ENCODE measurements around the gene FAM170A. TPM values are rescaled to one million over a fixed set of nuclear protein-coding genes. Genes with fewer than 3 reads are reported as not detected.

Gene FAM170A
- total RNA-seq, 1 donor from 2014 or later = 0.23 TPM

DNA sequence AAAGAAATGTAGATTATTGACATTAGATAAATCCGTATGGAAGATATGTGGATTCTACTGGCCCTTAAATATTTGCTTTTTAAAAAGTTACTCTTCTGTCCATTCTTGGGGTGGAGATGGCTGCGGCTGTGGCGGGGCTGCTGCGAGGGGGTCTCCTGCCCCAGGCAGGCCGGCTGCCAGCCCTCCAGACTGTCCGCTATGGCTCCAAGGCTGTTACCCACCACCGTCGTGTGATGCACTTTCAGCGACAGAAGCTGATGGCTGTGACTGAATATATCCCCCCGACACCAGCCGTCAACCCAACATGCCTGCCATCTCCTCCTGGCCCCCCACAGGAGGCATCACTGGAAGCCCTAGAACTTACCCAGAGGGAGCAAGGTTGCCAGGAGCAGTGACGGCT is 50.7 kb downstream of the FAM170A start:
- no peaks in the 10 kb centered on the region for H3K27me3 Mint-ChIP-seq (ENCODE audit: unreplicated experiment)
- no peak for DNase-seq (ENCODE audit: low spot score)
- TF ChIP-seq, protein P1, sequence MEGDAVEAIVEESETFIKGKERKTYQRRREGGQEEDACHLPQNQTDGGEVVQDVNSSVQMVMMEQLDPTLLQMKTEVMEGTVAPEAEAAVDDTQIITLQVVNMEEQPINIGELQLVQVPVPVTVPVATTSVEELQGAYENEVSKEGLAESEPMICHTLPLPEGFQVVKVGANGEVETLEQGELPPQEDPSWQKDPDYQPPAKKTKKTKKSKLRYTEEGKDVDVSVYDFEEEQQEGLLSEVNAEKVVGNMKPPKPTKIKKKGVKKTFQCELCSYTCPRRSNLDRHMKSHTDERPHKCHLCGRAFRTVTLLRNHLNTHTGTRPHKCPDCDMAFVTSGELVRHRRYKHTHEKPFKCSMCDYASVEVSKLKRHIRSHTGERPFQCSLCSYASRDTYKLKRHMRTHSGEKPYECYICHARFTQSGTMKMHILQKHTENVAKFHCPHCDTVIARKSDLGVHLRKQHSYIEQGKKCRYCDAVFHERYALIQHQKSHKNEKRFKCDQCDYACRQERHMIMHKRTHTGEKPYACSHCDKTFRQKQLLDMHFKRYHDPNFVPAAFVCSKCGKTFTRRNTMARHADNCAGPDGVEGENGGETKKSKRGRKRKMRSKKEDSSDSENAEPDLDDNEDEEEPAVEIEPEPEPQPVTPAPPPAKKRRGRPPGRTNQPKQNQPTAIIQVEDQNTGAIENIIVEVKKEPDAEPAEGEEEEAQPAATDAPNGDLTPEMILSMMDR (IDR thresholded peaks at IDR 0.05; ENCODE audit: unreplicated experiment) = no peak
- H3K4me1 Mint-ChIP-seq (ENCODE audit: unreplicated experiment) = peaks cover 3% of the 10 kb centered on the region
- H3K4me3 Mint-ChIP-seq (ENCODE audit: unreplicated experiment) = no peak overlapping the region
- no peaks in the 10 kb centered on the region for H3K36me3 Mint-ChIP-seq (ENCODE audit: low read depth, unreplicated experiment)
- no peaks in the 10 kb centered on the region for H3K9me3 Mint-ChIP-seq (ENCODE audit: unreplicated experiment)
- no peak overlapping the region for H3K27ac Mint-ChIP-seq (ENCODE audit: unreplicated experiment)

DNA sequence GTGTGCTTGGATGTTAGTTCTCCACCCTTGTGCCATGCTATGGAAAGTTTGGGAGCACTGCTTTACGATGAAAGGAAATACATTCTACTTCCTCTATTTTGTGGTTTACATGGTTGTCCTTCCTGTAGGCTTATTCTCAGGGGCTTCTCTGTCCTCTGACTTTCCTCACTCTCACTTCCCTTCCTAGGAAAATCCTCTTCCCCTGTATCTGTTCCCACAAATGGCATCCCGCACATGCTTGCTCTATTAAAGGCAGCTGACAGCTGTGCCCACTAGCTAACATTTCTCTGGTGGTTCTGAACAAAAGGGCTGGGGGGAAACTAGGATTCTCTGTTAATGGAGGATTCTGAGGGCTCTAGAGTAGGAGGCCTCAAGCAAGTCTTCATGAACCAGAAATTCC is 52.4 kb downstream of the FAM170A start:
- Mint-ChIP-seq H3K27ac (ENCODE audit: unreplicated experiment) (no peak overlapping the region), H3K36me3 (ENCODE audit: low read depth, unreplicated experiment) (no peaks in the 10 kb centered on the region), H3K4me3 (ENCODE audit: unreplicated experiment) (no peak overlapping the region), H3K9me3 (ENCODE audit: unreplicated experiment) (no peaks in the 10 kb centered on the region), H3K4me1 (ENCODE audit: unreplicated experiment) (peaks cover 3% of the 10 kb centered on the region), H3K27me3 (ENCODE audit: unreplicated experiment) (no peaks in the 10 kb centered on the region)
- TF ChIP-seq, protein P1 (IDR thresholded peaks at IDR 0.05; ENCODE audit: unreplicated experiment) = no peak
- no peak for DNase-seq (ENCODE audit: low spot score)

DNA sequence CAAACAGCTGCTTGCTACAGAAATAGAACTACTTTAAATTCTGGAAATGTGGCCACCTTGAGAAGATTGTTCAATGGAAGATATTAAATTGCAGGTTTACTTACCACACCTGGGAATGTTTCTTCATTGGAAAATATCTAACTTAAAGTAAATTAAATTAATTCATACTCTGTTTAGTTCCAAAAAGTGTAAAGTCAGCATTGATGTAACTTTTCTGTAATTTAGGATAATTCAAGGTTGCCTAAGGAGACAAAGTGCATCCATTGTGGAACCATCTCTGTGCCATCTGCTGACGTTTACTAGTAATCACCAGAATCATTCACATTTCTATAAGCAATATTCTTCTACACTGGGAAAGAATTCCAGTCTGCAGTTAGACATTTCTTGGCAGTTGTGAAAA is 53.0 kb downstream of the FAM170A start:
- Mint-ChIP-seq H3K36me3 (ENCODE audit: low read depth, unreplicated experiment) (no peaks in the 10 kb centered on the region), H3K4me1 (ENCODE audit: unreplicated experiment) (peaks cover 3% of the 10 kb centered on the region), H3K27me3 (ENCODE audit: unreplicated experiment) (no peaks in the 10 kb centered on the region), H3K4me3 (ENCODE audit: unreplicated experiment) (no peak overlapping the region), H3K27ac (ENCODE audit: unreplicated experiment) (no peak overlapping the region), H3K9me3 (ENCODE audit: unreplicated experiment) (no peaks in the 10 kb centered on the region)
- no peak for DNase-seq (ENCODE audit: low spot score)
- TF ChIP-seq, protein P1 (IDR thresholded peaks at IDR 0.05; ENCODE audit: unreplicated experiment) = no peak

Other genes with a start within 250 kb of the FAM170A start
- 160 TPM for gene HSD17B4, start 177.1 kb upstream of the FAM170A start, total RNA-seq (ENCODE audit: unreplicated experiment)